IMR-90 (cell line): ENCODE measurements around the gene ZSCAN10. TPM values are rescaled to one million over a fixed set of nuclear protein-coding genes. Genes with fewer than 3 reads are reported as not detected.
A peak's percentile ranks its signal among the peaks of the same experiment; 100 is the strongest.

Source experiments
- ATAC-seq: fragments of 200-7000 bp; cut with Tn5 transposase; 2 replicates; pipeline ENCODE4 v1.9.1; 2020; ENCODE audit warnings: low read depth, mild to moderate bottlenecking, moderate library complexity
- BruUV-seq: library from RNA; stranded (reverse); fragments of 400-500 nt; replicated peaks from 2 replicates; lab custom pipeline; 2021; lab: Mats Ljungman, UMichigan
- CTCF ChIA-PET: fragments of 300-600 bp; formaldehyde crosslinking; extraction: SDS; loops from one replicate; lab custom pipeline; 2021; ENCODE audit warnings: antibody characterized with exemption; lab: Yijun Ruan, JAX
- POLR2A ChIA-PET: fragments of 300-600 bp; sonication (Branson Sonifier 250); formaldehyde crosslinking; loops from one replicate; lab custom pipeline; 2022; ENCODE audit warnings: antibody characterized with exemption; ENCODE audit not compliant: unreplicated experiment; lab: Charles Lee
- DNase-seq: peaks from one replicate; pipeline ENCODE4 v3.0.0; 2013
- H2AFZ ChIP-seq: replicated peaks from 2 replicates; pipeline ENCODE3; 2013; ENCODE audit warnings: low read length, mild to moderate bottlenecking; ENCODE audit not compliant: poor library complexity
- H2AK5ac ChIP-seq: 2 replicates; pipeline ENCODE4 v1.6.1; 2013; ENCODE audit warnings: low read depth, low read length, inconsistent platforms
- H2AK9ac ChIP-seq: replicated peaks from 2 replicates; pipeline ENCODE3; 2013; ENCODE audit warnings: mild to moderate bottlenecking, low read depth, low read length, moderate library complexity; ENCODE audit not compliant: poor library complexity
- H2BK120ac ChIP-seq: 2 replicates; pipeline ENCODE4 v1.6.1; 2013; ENCODE audit warnings: low read depth, low read length, inconsistent platforms
- H2BK15ac ChIP-seq: 3 replicates; pipeline ENCODE4 v1.6.1; 2013; ENCODE audit warnings: low read depth, low read length, inconsistent platforms
- H2BK20ac ChIP-seq: 2 replicates; pipeline ENCODE4 v1.6.1; 2013; ENCODE audit warnings: low read depth, mild to moderate bottlenecking, inconsistent platforms, low read length, moderate library complexity
- H2BK5ac ChIP-seq: 2 replicates; pipeline ENCODE4 v1.6.1; 2013; ENCODE audit warnings: mild to moderate bottlenecking, low read depth, low read length, inconsistent platforms; ENCODE audit not compliant: poor library complexity, severe bottlenecking
- H3K14ac ChIP-seq: replicated peaks from 2 replicates; pipeline ENCODE4 v1.6.1; 2013; ENCODE audit warnings: low read depth, low read length, inconsistent platforms
- H3K18ac ChIP-seq: 2 replicates; pipeline ENCODE4 v1.6.1; 2013; ENCODE audit warnings: low read depth, low read length, control low read depth
- H3K23ac ChIP-seq: 2 replicates; pipeline ENCODE4 v1.6.1; 2013; ENCODE audit warnings: low read depth, low read length, inconsistent platforms
- H3K27ac ChIP-seq: 2 replicates; pipeline ENCODE4 v1.5.1; 2013; ENCODE audit warnings: mild to moderate bottlenecking, control low read depth, low read length; ENCODE audit not compliant: insufficient read depth
- H3K27me3 ChIP-seq: 2 replicates; pipeline ENCODE4 v1.6.1; 2013; ENCODE audit warnings: low read length; ENCODE audit not compliant: control insufficient read depth, insufficient read depth
- H3K36me3 ChIP-seq: 2 replicates; pipeline ENCODE4 v1.6.1; 2013; ENCODE audit warnings: low read length, mixed read lengths; ENCODE audit not compliant: control insufficient read depth, insufficient read depth
- H3K4ac ChIP-seq: 2 replicates; pipeline ENCODE4 v1.6.1; 2013; ENCODE audit warnings: low read depth, low read length, inconsistent platforms
- H3K4me1 ChIP-seq: 2 replicates; pipeline ENCODE4 v1.6.1; 2013; ENCODE audit warnings: low read length, mixed read lengths; ENCODE audit not compliant: control insufficient read depth, insufficient read depth
- H3K4me2 ChIP-seq: 2 replicates; pipeline ENCODE4 v1.6.1; 2013; ENCODE audit warnings: low read depth, mild to moderate bottlenecking, control low read depth, low read length, moderate library complexity
- H3K4me3 ChIP-seq: 2 replicates; pipeline ENCODE4 v1.5.1; 2013; ENCODE audit warnings: low read depth, mild to moderate bottlenecking, control low read depth, low read length, moderate library complexity; ENCODE audit not compliant: insufficient read depth
- H3K56ac ChIP-seq: 2 replicates; pipeline ENCODE4 v1.6.1; 2013; ENCODE audit warnings: low read length, inconsistent platforms; ENCODE audit not compliant: insufficient read depth; ENCODE audit errors: extremely low read depth
- H3K79me1 ChIP-seq, 2 experiments: 2 replicates each; pipeline ENCODE4 v1.6.1; 2013; ENCODE audit warnings: low read length in 2 of 2, inconsistent platforms in 1 of 2, low read depth in 1 of 2
- H3K9ac ChIP-seq: 2 replicates; pipeline ENCODE4 v1.6.1; 2013; ENCODE audit warnings: low read depth, low read length, control low read depth
- H3K9me1 ChIP-seq: 2 replicates; pipeline ENCODE4 v1.6.1; 2013; ENCODE audit warnings: low read length, inconsistent platforms; ENCODE audit not compliant: insufficient read depth
- H3K9me3 ChIP-seq: 2 replicates; pipeline ENCODE4 v1.6.1; 2013; ENCODE audit warnings: low read length; ENCODE audit not compliant: control insufficient read depth, insufficient read depth
- H4K20me1 ChIP-seq: 2 replicates; pipeline ENCODE4 v1.6.1; 2013; ENCODE audit warnings: low read length, inconsistent platforms; ENCODE audit not compliant: insufficient read depth
- H4K5ac ChIP-seq: 2 replicates; pipeline ENCODE4 v1.6.1; 2013; ENCODE audit warnings: mild to moderate bottlenecking, low read depth, low read length, control low read depth
- H4K8ac ChIP-seq, 2 experiments: 2 replicates each; pipeline ENCODE4 v1.6.1; 2013; ENCODE audit warnings: low read depth in 2 of 2, low read length in 2 of 2, control low read depth in 1 of 2, inconsistent platforms in 1 of 2
- H4K91ac ChIP-seq: 2 replicates; pipeline ENCODE4 v1.6.1; 2013; ENCODE audit warnings: low read depth, low read length, inconsistent platforms; ENCODE audit not compliant: insufficient read depth
- BHLHE40 ChIP-seq: fragments of 150-350 bp; IDR thresholded peaks from 2 replicates; pipeline ENCODE4 v1.6.1; 2016; ENCODE audit warnings: mild to moderate bottlenecking, low read depth, low read length
- CEBPB ChIP-seq: IDR thresholded peaks from 2 replicates; pipeline ENCODE4 v1.6.1; 2012; ENCODE audit warnings: low read depth, low read length, improper control_type of control experiment
- CHD1 ChIP-seq: IDR thresholded peaks from 2 replicates; pipeline ENCODE4 v1.6.1; 2012; ENCODE audit warnings: low read depth, low read length, improper control_type of control experiment
- FOS ChIP-seq: fragments of 150-350 bp; IDR thresholded peaks from 2 replicates; pipeline ENCODE4 v1.6.1; 2016; ENCODE audit warnings: low read depth, low read length
- MAZ ChIP-seq: IDR thresholded peaks from 2 replicates; pipeline ENCODE4 v1.6.1; 2012; ENCODE audit warnings: low read depth, mild to moderate bottlenecking, low read length, improper control_type of control experiment, moderate library complexity, borderline replicate concordance
- MXI1 ChIP-seq: IDR thresholded peaks from 2 replicates; pipeline ENCODE4 v1.6.1; 2012; ENCODE audit warnings: low read depth, mild to moderate bottlenecking, low read length, moderate library complexity, borderline replicate concordance
- NFE2L2 ChIP-seq: fragments of 150-350 bp; IDR thresholded peaks from 2 replicates; pipeline ENCODE4 v1.6.1; 2016; ENCODE audit warnings: low read depth, mild to moderate bottlenecking, low read length
- POLR2A ChIP-seq: IDR thresholded peaks from 2 replicates; pipeline ENCODE4 v1.6.1; 2012; ENCODE audit warnings: mild to moderate bottlenecking, low read depth, low read length
- RAD21 ChIP-seq: IDR thresholded peaks from 2 replicates; pipeline ENCODE4 v1.6.1; 2012; ENCODE audit warnings: low read length, improper control_type of control experiment
- RCOR1 ChIP-seq: IDR thresholded peaks from 2 replicates; pipeline ENCODE4 v1.6.1; 2012; ENCODE audit warnings: mild to moderate bottlenecking, low read length, improper control_type of control experiment; ENCODE audit not compliant: insufficient replicate concordance
- RFX5 ChIP-seq: IDR thresholded peaks from 2 replicates; pipeline ENCODE4 v1.8.0; 2012; ENCODE audit warnings: low read depth, mild to moderate bottlenecking, low read length, moderate library complexity
- SMC3 ChIP-seq: fragments of 150-350 bp; IDR thresholded peaks from 2 replicates; pipeline ENCODE4 v1.6.1; 2016; ENCODE audit warnings: low read depth, mild to moderate bottlenecking, antibody characterized with exemption, low read length, moderate library complexity
- whole genome bisulfite sequencing, 2 experiments: methylation state at CpG; one replicate each; pipeline versions ENCODE4 v1.1.5 to v1.1.7; 2013; ENCODE audit warnings: missing lambda C conversion rate in 2 of 2; ENCODE audit not compliant: insufficient read length in 1 of 2; ENCODE audit errors: extremely low coverage in 2 of 2; 5-methylcytosine and 5-hydroxymethylcytosine counted together
- dilution Hi-C: fragments of 300-500 bp; cut with HindIII; formaldehyde crosslinking; loops from one replicate; pipeline ENCODE4 v1.14.3; 2018; ENCODE audit warnings: low sequenced_read_pairs; ENCODE audit not compliant: unreplicated experiment
- in situ Hi-C: fragments of 300-500 bp; cut with MboI; formaldehyde crosslinking; loops from 3 replicates; pipeline ENCODE4 v1.14.3; 2019; ENCODE audit warnings: low sequenced_read_pairs, inconsistent platforms, mixed read lengths
- intact Hi-C: fragments of 100-400 bp; cut with micrococcal nuclease; formaldehyde crosslinking; loops from 2 replicates; pipeline ENCODE4 v1.10.0; 2022
- polyA plus RNA-seq, 3 experiments: library from polyadenylated mRNA; depleted of rRNA; stranded (reverse); fragments of >200 nt; gene quantifications; 2 replicates each; pipeline ENCODE4 v1.2.3, GENCODE V29; 2012; ENCODE audit warnings: low replicate concordance in 1 of 3
- total RNA-seq: library from RNA; depleted of rRNA; stranded (reverse); fragments of >200 nt; gene quantifications from 2 replicates; pipeline ENCODE4 v1.2.3, GENCODE V29; 2012
- TF ChIP-seq, protein P1 (sequence below): fragments of 150-350 bp; IDR thresholded peaks from 2 replicates; pipeline ENCODE4 v1.6.1; 2016; ENCODE audit warnings: low read depth, mild to moderate bottlenecking, low read length, moderate library complexity, borderline replicate concordance

ZSCAN10 gene
- total and polyA plus RNA-seq, 2 of the 4 experiments (the other 2 are of a cell fraction), result not detected

DNA sequence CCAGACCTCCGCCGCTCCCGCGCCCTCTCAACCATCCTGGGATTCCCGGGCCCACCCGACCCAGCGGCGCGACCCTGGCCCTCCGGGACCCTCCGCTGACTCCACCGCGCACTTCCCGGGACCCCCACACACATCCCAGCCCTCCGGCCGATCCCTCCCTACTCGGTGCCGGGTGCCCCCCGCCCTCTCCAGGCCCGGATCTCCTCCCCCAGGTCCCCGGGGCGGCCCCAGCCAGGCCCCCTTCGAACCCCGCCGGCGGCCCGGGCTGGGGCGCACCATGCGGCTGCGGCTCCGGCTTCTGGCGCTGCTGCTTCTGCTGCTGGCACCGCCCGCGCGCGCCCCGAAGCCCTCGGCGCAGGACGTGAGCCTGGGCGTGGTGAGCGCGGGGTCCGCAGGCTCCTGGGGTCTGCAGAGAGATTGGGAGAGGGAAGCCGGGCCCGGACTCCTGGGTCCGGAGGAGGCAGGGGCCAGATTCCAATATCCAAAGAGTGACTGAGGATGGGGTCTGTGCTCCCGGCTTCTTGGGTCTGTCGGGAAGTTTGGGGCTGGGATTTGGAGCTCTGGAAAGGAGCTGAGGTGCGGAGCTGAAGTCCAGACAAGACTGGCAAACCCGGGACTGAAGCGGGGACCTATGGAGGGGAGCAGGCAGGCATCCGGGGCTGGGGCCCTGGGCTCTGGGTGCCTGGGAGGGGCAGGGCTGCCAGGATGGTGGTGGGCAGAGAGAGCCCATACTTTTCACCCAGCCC, 52.3 kb downstream of the ZSCAN10 start (continued):
- TF ChIP-seq SMC3, result no peak

GRCh38 chr16:3045758-3046640, 53.1 kb downstream of the ZSCAN10 start, which contains the start of gene MMP25:
MMP25 (plus strand) TSS chr16:3046561; CDS start chr16:3046918, 357 bp downstream.
- H3K27me3 ChIP-seq, result peaks cover 70% of the 10 kb centered on the region
- peak within 1 kb of the TSS; percentile 55 for H2AK9ac ChIP-seq
- H2AFZ ChIP-seq, result peak within 1 kb of the TSS; percentile 88
- ATAC-seq (peak; percentile 54), DNase-seq (no peak)
- H2BK15ac ChIP-seq, result no peak within 1 kb of the TSS
- H3K36me3 ChIP-seq, result no peaks in the 10 kb centered on the region
- H3K4me1 ChIP-seq, result no peaks in the 10 kb centered on the region; the same call in 1 of the 2 replicates
- no peak within 1 kb of the TSS for H3K4ac ChIP-seq
- intact Hi-C loops, result no loop called here
- H3K9me3 ChIP-seq, result no peaks in the 10 kb centered on the region; the same call in 1 of the 2 replicates
- H3K9ac ChIP-seq, result no peak within 1 kb of the TSS
- H3K27ac ChIP-seq, result no peak within 1 kb of the TSS
- no peak within 1 kb of the TSS for H4K5ac ChIP-seq
- H4K8ac ChIP-seq, result no peak within 1 kb of the TSS
- no peak within 1 kb of the TSS for H3K14ac ChIP-seq
- H3K18ac ChIP-seq, result no peak within 1 kb of the TSS
- no TSS peak for BruUV-seq
- no peak within 1 kb of the TSS for H4K91ac ChIP-seq
- ChIA-PET CTCF (interaction anchor here (0.6 to 1.5 kb wide), 4 partner anchors 13 to 18 kb away, joined by 3 to 8 read pairs (median 5); no protein-coding TSS in a partner anchor), POLR2A (interaction anchor here (0.7 kb wide), 1 partner anchor 94 kb away, joined by 3 read pairs; no protein-coding TSS in a partner anchor)
- no peak within 1 kb of the TSS for H2AK5ac ChIP-seq
- no peaks in the 10 kb centered on the region for H3K9me1 ChIP-seq
- no peaks in the 10 kb centered on the region for H4K20me1 ChIP-seq
- H2BK5ac ChIP-seq, result no peak within 1 kb of the TSS
- no peak within 1 kb of the TSS for H2BK20ac ChIP-seq
- no peaks in the 10 kb centered on the region for H3K79me1 ChIP-seq
- no peak within 1 kb of the TSS for H3K56ac ChIP-seq
- in situ Hi-C loops, result no loop called here
- peak within 1 kb of the TSS; percentile 92 for H3K4me2 ChIP-seq
- no peak within 1 kb of the TSS for H2BK120ac ChIP-seq
- 3% methylated on average over 43 of the region's 86 CpGs; no CpG with 5 or more reads in 1 of the 2 experiments for WGBS, 2 experiments
- no peak within 1 kb of the TSS for H3K23ac ChIP-seq
- dilution Hi-C loops, result no loop called here
- peak within 1 kb of the TSS; percentile 46 for H3K4me3 ChIP-seq
- no peak for TF ChIP-seq RAD21
- TF ChIP-seq MXI1, result no peak
- TF ChIP-seq RCOR1, result no peak
- TF ChIP-seq, protein P1, sequence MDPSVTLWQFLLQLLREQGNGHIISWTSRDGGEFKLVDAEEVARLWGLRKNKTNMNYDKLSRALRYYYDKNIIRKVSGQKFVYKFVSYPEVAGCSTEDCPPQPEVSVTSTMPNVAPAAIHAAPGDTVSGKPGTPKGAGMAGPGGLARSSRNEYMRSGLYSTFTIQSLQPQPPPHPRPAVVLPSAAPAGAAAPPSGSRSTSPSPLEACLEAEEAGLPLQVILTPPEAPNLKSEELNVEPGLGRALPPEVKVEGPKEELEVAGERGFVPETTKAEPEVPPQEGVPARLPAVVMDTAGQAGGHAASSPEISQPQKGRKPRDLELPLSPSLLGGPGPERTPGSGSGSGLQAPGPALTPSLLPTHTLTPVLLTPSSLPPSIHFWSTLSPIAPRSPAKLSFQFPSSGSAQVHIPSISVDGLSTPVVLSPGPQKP, result no peak
- no peak for TF ChIP-seq NFE2L2
- no peak for TF ChIP-seq MAZ
- no peak for TF ChIP-seq POLR2A
- TF ChIP-seq RFX5, result no peak
- no peak for TF ChIP-seq CHD1
- no peak for TF ChIP-seq FOS
- TF ChIP-seq CEBPB, result no peak
- no peak for TF ChIP-seq BHLHE40
